Esophagus squamous epithelium (tissue), 4 donors: ENCODE results near the gene LRP8.

Source experiments
- POLR2A ChIP-seq, 4 donors: fragments of 450-650 bp; IDR thresholded peaks; one replicate each; pipeline ENCODE4 v1.6.1; 2017; ENCODE audit warnings: antibody characterized with exemption in 4 of 4, mild to moderate bottlenecking in 4 of 4, moderate library complexity in 3 of 4
- TF ChIP-seq, protein P1 (sequence below), 6 experiments: fragments of 450-650 bp in 4 of 6; fragments of 200-600 bp in 2 of 6; sonication (generic) in 2 of 6; IDR thresholded peaks; one replicate each; pipeline ENCODE4 v1.5.1; 2016 to 2019; ENCODE audit warnings: antibody characterized with exemption in 6 of 6, mild to moderate bottlenecking in 4 of 6, moderate library complexity in 4 of 6

DNA sequence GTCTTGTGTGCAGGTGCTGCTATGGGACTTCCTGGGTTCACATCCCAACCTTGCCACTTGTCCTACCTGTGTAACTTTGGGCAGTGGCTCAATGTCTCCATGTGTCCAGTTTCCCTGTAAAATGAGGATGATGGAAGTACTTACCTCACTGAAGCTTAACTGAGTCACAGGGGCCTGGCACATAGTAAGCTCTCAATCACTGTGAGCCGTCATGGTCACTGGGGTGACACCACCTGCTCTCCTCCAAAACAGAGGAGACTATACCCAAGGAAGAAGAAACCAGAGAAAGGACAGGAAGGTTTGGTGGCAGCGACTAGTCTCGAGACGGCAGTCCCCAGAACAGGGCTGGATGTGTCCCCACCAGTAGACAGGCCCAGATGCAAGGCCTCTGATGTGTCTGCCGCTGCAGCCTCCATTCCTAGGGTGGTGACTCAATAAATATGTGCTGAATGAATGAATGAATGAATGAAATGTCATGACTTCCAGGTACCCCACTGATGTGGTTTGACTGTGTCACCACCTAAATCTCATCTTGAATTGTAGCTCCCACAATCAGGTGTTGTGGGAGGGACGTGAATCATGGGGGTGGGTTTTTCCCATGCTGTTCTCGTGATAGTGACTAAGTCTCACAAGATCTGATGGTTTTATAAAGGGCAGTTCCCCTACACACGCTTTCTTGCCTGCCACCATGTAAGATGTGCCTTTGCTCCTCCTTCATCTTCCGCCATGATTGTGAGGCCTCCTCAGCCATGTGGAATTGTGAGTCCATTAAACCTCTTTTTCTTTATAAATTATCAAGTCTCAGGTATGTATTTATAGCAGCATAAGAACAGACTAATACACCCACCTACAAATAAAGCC, 13.0 kb upstream of the LRP8 start:
- TF ChIP-seq, protein P1, sequence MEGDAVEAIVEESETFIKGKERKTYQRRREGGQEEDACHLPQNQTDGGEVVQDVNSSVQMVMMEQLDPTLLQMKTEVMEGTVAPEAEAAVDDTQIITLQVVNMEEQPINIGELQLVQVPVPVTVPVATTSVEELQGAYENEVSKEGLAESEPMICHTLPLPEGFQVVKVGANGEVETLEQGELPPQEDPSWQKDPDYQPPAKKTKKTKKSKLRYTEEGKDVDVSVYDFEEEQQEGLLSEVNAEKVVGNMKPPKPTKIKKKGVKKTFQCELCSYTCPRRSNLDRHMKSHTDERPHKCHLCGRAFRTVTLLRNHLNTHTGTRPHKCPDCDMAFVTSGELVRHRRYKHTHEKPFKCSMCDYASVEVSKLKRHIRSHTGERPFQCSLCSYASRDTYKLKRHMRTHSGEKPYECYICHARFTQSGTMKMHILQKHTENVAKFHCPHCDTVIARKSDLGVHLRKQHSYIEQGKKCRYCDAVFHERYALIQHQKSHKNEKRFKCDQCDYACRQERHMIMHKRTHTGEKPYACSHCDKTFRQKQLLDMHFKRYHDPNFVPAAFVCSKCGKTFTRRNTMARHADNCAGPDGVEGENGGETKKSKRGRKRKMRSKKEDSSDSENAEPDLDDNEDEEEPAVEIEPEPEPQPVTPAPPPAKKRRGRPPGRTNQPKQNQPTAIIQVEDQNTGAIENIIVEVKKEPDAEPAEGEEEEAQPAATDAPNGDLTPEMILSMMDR (IDR thresholded peaks at IDR 0.05): no peak
- no peak for TF ChIP-seq POLR2A (IDR thresholded peaks at IDR 0.05)
